ENCODE data around the gene CALHM4.

DNA sequence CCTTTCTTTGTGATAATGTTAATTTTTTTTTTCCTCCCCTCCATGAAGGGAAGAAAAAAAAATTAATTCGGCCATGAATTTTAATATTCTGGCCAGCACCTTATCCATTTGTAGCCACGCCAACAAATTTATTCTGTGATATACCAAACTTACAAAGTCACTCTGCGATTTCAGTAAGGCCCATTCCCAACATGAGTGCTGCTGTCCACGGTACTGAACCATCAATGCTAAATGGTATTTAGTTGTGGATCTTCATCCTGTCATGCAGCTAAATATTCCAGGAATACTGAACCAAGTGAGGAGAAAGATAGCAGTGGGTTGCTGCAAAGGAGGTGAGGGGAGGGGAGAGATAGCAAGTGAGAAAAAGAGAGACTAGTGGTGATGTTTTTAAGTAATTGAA, 43.3 kb downstream of the CALHM4 start:
- TF ChIP-seq EZH2 (IDR thresholded peaks at IDR 0.05): no peak
- TF ChIP-seq FOXP2 (optimal IDR thresholded peaks at IDR 0.05; ENCODE audit: control extremely low read depth, extremely low read length, insufficient read depth): no peak
- TF ChIP-seq POLR2AphosphoS5 (IDR thresholded peaks at IDR 0.05; ENCODE audit: borderline replicate concordance, low read depth, low read length): no peak
